Mucosa of stomach (tissue), 1 donor: ENCODE measurements around the gene KLHL36.

Experiments
- H3K27me3 ChIP-seq: one replicate; pipeline ENCODE4 v1.7.0; 2013; ENCODE audit warnings: mild to moderate bottlenecking, low read length; ENCODE audit not compliant: control insufficient read depth, insufficient read depth
- H3K36me3 ChIP-seq: one replicate; pipeline ENCODE4 v1.7.0; 2013; ENCODE audit warnings: low read length; ENCODE audit not compliant: control insufficient read depth, insufficient read depth
- H3K4me1 ChIP-seq: one replicate; pipeline ENCODE4 v1.7.0; 2013; ENCODE audit warnings: mild to moderate bottlenecking, low read length; ENCODE audit not compliant: control insufficient read depth, insufficient read depth
- H3K4me3 ChIP-seq: one replicate; pipeline ENCODE4 v1.7.0; 2013; ENCODE audit warnings: low read length
- H3K9ac ChIP-seq: one replicate; pipeline ENCODE4 v1.7.0; 2013; ENCODE audit warnings: mild to moderate bottlenecking, low read length, moderate library complexity
- H3K9me3 ChIP-seq: one replicate; pipeline ENCODE4 v1.7.0; 2013; ENCODE audit warnings: mild to moderate bottlenecking, low read length, moderate library complexity; ENCODE audit not compliant: control insufficient read depth
- donor health status: Pancreatic carcinoma.

KLHL36 gene

GRCh38 chr16:84635702-84636101, 12.6 kb upstream of the KLHL36 start:
- H3K4me3 ChIP-seq, result no peak overlapping the region
- H3K27me3 ChIP-seq, result no peaks in the 10 kb centered on the region
- H3K36me3 ChIP-seq, result no peaks in the 10 kb centered on the region
- H3K4me1 ChIP-seq, result no peaks in the 10 kb centered on the region
- H3K9ac ChIP-seq, result no peak overlapping the region
- no peaks in the 10 kb centered on the region for H3K9me3 ChIP-seq

GRCh38 chr16:84637709-84638108, 10.6 kb upstream of the KLHL36 start:
- H3K27me3 ChIP-seq, result no peaks in the 10 kb centered on the region
- H3K4me3 ChIP-seq, result no peak overlapping the region
- no peaks in the 10 kb centered on the region for H3K4me1 ChIP-seq
- no peaks in the 10 kb centered on the region for H3K9me3 ChIP-seq
- H3K36me3 ChIP-seq, result no peaks in the 10 kb centered on the region
- no peak overlapping the region for H3K9ac ChIP-seq

DNA sequence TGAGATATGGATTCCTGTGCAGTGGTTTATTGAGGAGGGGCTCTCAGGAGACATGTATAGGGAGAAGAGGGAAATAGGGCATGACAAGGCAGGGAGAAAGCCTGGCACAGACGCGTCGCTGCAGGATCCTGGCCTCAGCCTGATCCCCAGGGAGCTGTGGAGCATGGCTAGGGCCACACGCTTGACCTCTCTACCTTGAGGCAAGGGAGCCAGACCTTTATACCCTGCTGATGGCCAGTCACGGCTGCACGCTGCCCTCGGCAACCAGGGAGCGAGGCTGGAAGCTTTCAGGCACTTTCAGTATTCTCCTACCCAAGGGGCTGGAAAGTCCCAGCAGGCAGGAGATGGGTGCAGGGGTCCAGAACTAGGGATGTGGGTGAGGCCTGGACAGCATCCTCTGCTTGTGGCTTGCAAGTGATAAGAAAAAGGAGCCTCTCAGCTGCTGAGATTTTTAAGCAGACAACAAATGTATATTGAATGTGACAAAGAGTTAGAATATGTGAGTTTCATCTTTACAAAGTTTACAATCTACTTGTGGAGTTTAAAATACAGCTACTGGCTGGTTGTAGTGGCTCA, 10.0 kb upstream of the KLHL36 start:
- Histone ChIP-seq H3K27me3 (no peaks in the 10 kb centered on the region), H3K4me1 (no peaks in the 10 kb centered on the region), H3K9me3 (no peaks in the 10 kb centered on the region), H3K4me3 (no peak overlapping the region), H3K36me3 (no peaks in the 10 kb centered on the region), H3K9ac (no peak overlapping the region)

- Histone ChIP-seq H3K4me3 (no peak overlapping the region), H3K4me1 (no peaks in the 10 kb centered on the region), H3K9me3 (no peaks in the 10 kb centered on the region), H3K36me3 (no peaks in the 10 kb centered on the region), H3K9ac (no peak overlapping the region), H3K27me3 (no peaks in the 10 kb centered on the region)
Observed at GRCh38 chr16:84640145-84640544, 8.2 kb upstream of the KLHL36 start.

DNA sequence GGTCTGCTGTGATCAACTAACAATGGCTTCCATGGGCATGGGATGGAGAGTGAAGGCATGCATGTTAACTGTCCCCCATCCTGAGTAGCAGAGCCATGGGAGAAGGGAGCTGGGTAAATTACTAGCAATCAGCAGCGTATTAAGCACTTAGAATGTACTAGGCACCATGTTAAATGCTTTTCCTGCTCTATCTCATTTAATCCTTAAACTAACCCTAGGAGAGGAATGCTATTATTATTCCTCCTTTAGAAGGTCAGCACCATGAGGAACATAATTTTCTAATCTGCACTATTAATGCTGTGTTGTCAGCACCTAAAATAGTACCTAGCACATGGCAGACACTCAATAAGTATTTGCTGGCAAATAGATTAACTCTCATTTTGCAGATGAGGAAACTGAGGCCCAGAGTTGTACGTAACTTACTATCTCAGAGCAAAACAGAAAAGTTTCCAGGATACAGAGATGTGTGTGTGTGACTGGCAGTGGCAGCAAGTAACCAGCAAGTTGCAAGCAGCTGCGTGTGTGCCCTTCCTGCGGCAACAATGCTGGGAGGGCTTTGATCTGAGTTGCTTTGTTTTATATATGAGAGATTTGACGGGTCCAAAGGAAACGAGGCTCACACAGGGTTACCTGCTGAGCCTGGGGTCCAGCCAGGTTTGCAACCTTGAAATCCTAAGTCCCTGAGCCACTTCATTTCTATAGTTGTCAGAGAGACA, 6.5 kb upstream of the KLHL36 start:
- Histone ChIP-seq H3K9me3 (no peaks in the 10 kb centered on the region), H3K36me3 (no peaks in the 10 kb centered on the region), H3K27me3 (no peaks in the 10 kb centered on the region), H3K4me3 (no peak overlapping the region), H3K9ac (no peak overlapping the region), H3K4me1 (no peaks in the 10 kb centered on the region)

- Histone ChIP-seq H3K9me3 (no peaks in the 10 kb centered on the region), H3K27me3 (no peaks in the 10 kb centered on the region), H3K4me1 (peaks cover 9% of the 10 kb centered on the region), H3K36me3 (no peaks in the 10 kb centered on the region), H3K9ac (no peak overlapping the region), H3K4me3 (no peak overlapping the region)
Observed at GRCh38 chr16:84643180-84643583, 5.1 kb upstream of the KLHL36 start.

DNA sequence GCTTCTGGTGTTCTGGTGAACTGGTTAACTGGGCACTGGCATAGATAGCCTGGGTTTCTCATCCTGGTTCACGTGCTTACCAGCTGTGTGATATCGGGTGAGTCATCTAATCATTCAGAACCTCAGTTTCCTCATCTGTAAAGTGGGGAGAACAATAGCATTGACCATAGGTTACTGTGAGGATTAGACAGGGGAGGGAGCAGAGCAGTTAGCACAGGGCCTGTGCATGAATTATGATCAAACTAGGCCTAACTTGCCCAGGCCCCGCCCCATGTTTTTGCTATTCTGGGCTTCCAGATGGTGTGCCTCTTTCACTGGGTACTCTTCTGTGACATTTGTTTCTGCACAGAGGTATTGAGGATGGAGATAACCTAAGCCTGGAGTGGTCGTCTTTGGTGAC, 4.6 kb upstream of the KLHL36 start:
- H3K36me3 ChIP-seq, result no peaks in the 10 kb centered on the region
- H3K27me3 ChIP-seq, result no peaks in the 10 kb centered on the region
- peaks cover 9% of the 10 kb centered on the region for H3K4me1 ChIP-seq
- H3K9me3 ChIP-seq, result no peaks in the 10 kb centered on the region
- H3K4me3 ChIP-seq, result no peak overlapping the region
- no peak overlapping the region for H3K9ac ChIP-seq

GRCh38 chr16:84648595-84649510, 542 bp downstream of the KLHL36 start:
- H3K9ac ChIP-seq, result peak overlapping the region; percentile 86
- H3K9me3 ChIP-seq, result no peaks in the 10 kb centered on the region
- H3K4me1 ChIP-seq, result peaks cover 14% of the 10 kb centered on the region
- no peaks in the 10 kb centered on the region for H3K27me3 ChIP-seq
- H3K4me3 ChIP-seq, result peak overlapping the region; percentile 88
- no peaks in the 10 kb centered on the region for H3K36me3 ChIP-seq

GRCh38 chr16:84649511-84649861, 1.2 kb downstream of the KLHL36 start:
- peak overlapping the region; percentile 88 for H3K4me3 ChIP-seq
- no peaks in the 10 kb centered on the region for H3K27me3 ChIP-seq
- peaks cover 14% of the 10 kb centered on the region for H3K4me1 ChIP-seq
- H3K36me3 ChIP-seq, result no peaks in the 10 kb centered on the region
- no peaks in the 10 kb centered on the region for H3K9me3 ChIP-seq
- H3K9ac ChIP-seq, result peak overlapping the region; percentile 86

GRCh38 chr16:84650062-84650991, 2.0 kb downstream of the KLHL36 start:
- peaks cover 14% of the 10 kb centered on the region for H3K4me1 ChIP-seq
- H3K9ac ChIP-seq, result no peak overlapping the region
- H3K4me3 ChIP-seq, result no peak overlapping the region
- no peaks in the 10 kb centered on the region for H3K27me3 ChIP-seq
- H3K9me3 ChIP-seq, result no peaks in the 10 kb centered on the region
- H3K36me3 ChIP-seq, result no peaks in the 10 kb centered on the region

GRCh38 chr16:84652566-84652965, 4.3 kb downstream of the KLHL36 start:
- Histone ChIP-seq H3K4me1 (peaks cover 11% of the 10 kb centered on the region), H3K9ac (no peak overlapping the region), H3K27me3 (no peaks in the 10 kb centered on the region), H3K4me3 (no peak overlapping the region), H3K9me3 (no peaks in the 10 kb centered on the region), H3K36me3 (peaks cover 10% of the 10 kb centered on the region)
